Fibroblast of pulmonary artery (primary cell): ENCODE measurements around the gene CCL25.

Experiments used
- DNase-seq: peaks from one replicate; pipeline ENCODE4 v3.0.0-alpha.2; 2010; ENCODE audit warnings: low read depth
- H3K4me3 ChIP-seq: replicated peaks from 2 replicates; pipeline ENCODE4 v1.5.1; 2011; ENCODE audit warnings: low read depth, mild to moderate bottlenecking, control low read depth, low read length, moderate library complexity
- TF ChIP-seq, protein P1 (sequence below): IDR thresholded peaks from 2 replicates; pipeline ENCODE4 v1.5.1; 2011; ENCODE audit warnings: mild to moderate bottlenecking, control low read depth, low read length, inconsistent platforms; ENCODE audit errors: missing control alignments

Gene CCL25

DNA sequence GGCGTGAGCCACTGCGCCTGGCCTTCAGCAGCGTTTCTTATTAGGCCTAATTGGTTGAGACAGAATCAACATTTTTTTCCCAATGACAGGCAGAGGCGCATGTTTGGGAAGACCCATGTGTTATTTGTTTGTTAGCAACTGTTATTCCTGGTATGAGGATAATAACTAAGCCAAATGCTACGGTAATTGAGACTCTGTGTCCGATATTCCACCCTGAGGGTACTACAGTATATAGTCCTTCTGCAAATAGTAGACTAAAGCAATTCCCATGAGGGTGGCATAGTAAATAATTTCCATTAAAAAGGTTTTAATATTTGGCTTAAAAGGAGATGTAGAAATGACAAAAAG, 18.4 kb upstream of the CCL25 start:
- DNase-seq = no peak

DNA sequence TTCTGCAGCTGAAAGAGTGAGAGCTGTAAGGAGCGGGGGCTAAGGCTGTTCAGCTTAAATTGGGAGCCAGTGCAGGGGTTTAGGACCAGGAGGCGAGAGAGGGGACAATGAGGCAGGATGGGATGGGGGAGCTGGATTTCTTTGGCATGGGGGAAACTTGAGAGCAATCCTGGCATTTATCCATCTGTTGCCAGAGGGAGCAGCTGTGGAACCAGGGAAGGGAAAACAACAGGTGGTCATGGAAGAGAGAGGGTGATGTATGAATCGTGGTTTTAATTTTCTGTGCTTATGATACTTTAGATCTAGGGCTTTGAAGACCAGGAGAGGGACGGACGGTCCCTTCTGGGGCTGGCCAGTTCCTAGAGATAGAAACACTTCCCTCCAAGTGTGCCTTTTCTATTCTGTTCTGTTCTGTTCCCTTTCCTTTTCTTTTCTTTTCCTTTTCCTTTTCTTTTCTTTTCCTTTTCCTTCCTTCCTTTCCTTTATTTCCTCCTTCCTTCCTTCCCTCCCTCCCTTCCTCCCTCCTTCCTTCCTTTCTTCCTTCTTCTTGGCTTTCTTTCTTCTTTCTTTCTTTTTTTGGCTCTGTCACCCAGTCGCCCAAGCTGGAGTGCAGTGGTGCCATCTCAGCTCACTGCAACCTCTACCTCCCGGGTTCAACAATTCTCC, 16.0 kb upstream of the CCL25 start:
- no peak overlapping the region for H3K4me3 ChIP-seq
- no peak for DNase-seq
- TF ChIP-seq, protein P1, sequence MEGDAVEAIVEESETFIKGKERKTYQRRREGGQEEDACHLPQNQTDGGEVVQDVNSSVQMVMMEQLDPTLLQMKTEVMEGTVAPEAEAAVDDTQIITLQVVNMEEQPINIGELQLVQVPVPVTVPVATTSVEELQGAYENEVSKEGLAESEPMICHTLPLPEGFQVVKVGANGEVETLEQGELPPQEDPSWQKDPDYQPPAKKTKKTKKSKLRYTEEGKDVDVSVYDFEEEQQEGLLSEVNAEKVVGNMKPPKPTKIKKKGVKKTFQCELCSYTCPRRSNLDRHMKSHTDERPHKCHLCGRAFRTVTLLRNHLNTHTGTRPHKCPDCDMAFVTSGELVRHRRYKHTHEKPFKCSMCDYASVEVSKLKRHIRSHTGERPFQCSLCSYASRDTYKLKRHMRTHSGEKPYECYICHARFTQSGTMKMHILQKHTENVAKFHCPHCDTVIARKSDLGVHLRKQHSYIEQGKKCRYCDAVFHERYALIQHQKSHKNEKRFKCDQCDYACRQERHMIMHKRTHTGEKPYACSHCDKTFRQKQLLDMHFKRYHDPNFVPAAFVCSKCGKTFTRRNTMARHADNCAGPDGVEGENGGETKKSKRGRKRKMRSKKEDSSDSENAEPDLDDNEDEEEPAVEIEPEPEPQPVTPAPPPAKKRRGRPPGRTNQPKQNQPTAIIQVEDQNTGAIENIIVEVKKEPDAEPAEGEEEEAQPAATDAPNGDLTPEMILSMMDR = no peak

More for the DNA sequence above, 18.4 kb upstream of the CCL25 start:
- TF ChIP-seq, protein P1 = no peak
- no peak overlapping the region for H3K4me3 ChIP-seq

DNA sequence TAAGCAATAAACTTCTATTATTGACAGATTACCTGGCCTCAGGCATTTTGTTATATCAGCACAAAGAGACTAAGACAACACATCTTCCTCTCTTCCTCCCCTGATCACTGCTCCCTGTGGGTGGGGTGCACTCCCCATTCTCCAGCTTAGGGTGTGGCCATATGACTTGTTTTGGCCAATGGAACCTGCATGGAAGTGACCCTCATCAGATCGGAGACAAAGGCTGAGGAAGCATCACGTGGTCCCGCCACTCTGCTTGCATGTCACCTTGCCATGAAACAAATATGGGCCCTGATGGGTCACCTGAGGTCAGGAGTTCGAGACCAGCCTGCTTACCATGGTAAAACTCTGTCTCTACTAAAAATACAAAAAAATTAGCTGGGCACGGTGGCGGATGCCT, 13.7 kb upstream of the CCL25 start:
- DNase-seq = no peak
- TF ChIP-seq, protein P1 = no peak

DNA sequence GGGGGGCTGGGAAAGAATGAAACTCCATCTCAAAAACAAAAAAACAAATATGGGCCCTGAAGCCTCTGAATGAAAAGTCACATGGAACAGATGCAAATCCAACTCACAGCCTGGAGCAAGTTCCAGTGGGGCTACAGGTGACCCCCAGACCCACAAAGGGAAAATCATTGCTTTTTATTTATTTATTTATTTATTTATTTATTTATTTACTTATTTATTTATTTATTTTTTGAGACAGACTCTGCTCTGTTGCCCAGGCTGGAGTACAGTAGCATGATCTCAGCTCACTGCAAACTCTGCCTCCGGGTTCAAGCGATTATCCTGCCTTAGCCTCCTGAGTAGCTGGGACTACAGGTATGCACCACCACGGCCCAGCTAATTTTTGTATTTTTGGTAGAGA, 13.3 kb upstream of the CCL25 start:
- H3K4me3 ChIP-seq = no peak overlapping the region
- TF ChIP-seq, protein P1 = no peak

More for the DNA sequence above, 13.7 kb upstream of the CCL25 start:
- H3K4me3 ChIP-seq = no peak overlapping the region

DNA sequence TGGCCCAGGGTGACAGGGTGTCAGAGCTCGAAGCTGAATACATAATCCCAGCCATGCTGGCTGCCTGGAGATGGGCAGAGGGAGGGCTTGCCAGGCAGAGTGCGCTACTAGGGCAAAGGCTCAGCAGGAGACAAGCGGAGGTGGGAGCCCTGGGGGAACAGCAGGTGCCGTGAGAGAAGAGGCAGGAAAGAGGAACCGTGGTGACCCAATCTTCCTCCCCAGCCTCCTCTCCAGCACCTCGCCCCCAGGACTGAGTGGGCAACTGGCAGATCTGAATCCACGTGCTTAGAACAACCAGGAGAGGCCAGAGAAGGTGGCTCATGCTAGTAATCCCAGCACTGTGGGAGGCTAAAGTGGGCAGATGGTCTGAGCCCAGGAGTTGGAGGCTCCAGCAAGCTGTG, 11.0 kb upstream of the CCL25 start:
- TF ChIP-seq, protein P1 = no peak
- H3K4me3 ChIP-seq = no peak overlapping the region
- DNase-seq = no peak

More for the DNA sequence above, 13.3 kb upstream of the CCL25 start:
- no peak for DNase-seq

DNA sequence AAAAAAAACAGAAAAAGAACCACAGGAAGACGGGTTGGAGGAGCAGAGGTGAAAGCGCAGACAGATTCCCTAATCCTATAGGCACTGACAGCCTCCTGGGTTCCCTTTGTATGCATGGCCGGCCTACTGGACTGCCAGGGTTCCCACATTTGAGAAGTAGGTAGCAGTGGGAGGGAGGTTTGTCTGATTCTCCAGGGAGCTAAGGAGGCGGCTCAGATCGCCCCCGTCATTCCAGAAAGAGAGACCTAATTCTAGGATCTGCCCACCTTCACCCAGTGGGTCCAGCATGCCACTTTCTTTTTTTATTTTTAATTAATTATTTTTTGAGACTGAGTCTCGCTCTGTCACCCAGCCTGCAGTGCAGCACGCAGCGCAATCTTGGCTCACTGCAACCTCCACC, 9.7 kb upstream of the CCL25 start:
- TF ChIP-seq, protein P1 = no peak
- no peak for DNase-seq
- no peak overlapping the region for H3K4me3 ChIP-seq

DNA sequence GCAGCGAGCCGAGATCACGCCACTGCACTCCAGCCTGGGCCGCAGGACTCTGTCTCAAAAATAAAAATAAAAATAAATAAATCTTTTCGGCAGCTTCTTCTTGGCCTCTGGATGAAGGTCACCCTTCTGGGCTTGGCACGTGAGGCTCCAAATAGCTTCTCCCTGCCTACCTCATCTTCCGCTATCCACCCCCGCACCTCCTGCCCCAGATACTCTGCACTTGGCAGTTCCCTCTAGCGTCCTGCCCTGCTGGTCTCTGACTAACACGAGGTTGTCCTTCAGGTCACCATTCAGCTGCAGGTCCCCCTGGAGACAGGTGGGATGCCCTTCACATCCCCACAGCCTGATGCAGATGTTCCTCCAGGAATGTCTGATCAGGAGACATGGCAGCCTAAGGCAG, 8.5 kb upstream of the CCL25 start:
- TF ChIP-seq, protein P1 = no peak
- no peak overlapping the region for H3K4me3 ChIP-seq
- DNase-seq = no peak
